Fibroblast of lung (primary cell): ENCODE results near the gene SPPL3.

Source experiments
- EZH2 ChIP-seq: IDR thresholded peaks from 2 replicates; pipeline ENCODE4 v1.5.1; 2012; ENCODE audit warnings: low read length, control low read depth, mild to moderate bottlenecking; ENCODE audit errors: missing control alignments
- TF ChIP-seq, protein P1 (sequence below), 2 donors: IDR thresholded peaks in 1 of 2; conservative IDR thresholded peaks in 1 of 2; 1 replicate in 1 of 2; 2 replicates in 1 of 2; pipeline ENCODE4 v1.5.1; 2011 to 2012; ENCODE audit warnings: low read length in 2 of 2, control low read depth in 1 of 2, inconsistent platforms in 1 of 2, low read depth in 1 of 2, mild to moderate bottlenecking in 1 of 2

DNA sequence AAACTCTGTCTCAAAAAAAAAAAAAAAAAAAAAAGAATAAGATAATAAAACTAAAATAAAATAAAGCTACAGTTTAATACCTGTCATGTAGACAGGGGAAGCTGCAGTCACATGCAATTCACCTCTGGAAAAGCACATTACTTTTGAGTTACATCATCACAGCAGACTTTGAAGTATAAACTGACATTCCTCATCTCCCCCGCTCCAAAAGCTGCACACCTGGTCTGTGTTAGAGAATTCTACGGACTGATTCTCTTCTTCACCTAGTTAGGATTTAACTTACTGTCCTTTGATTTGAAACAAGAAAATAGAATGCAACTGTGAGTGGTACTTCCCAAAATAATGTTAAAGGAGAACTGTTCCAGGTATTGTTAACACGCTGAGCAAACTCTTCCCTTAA lies 25.1 kb downstream of the SPPL3 start:
- TF ChIP-seq EZH2, result no peak
- TF ChIP-seq, protein P1, sequence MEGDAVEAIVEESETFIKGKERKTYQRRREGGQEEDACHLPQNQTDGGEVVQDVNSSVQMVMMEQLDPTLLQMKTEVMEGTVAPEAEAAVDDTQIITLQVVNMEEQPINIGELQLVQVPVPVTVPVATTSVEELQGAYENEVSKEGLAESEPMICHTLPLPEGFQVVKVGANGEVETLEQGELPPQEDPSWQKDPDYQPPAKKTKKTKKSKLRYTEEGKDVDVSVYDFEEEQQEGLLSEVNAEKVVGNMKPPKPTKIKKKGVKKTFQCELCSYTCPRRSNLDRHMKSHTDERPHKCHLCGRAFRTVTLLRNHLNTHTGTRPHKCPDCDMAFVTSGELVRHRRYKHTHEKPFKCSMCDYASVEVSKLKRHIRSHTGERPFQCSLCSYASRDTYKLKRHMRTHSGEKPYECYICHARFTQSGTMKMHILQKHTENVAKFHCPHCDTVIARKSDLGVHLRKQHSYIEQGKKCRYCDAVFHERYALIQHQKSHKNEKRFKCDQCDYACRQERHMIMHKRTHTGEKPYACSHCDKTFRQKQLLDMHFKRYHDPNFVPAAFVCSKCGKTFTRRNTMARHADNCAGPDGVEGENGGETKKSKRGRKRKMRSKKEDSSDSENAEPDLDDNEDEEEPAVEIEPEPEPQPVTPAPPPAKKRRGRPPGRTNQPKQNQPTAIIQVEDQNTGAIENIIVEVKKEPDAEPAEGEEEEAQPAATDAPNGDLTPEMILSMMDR (conservative IDR thresholded peaks at IDR 0.05 in 1 of 2, IDR thresholded peaks at IDR 0.05 in 1 of 2; ENCODE audit: low read depth in 1 of 2, low read length in 2 of 2), result no peak
